MM.1S (cell line): ENCODE measurements around the gene CCDC171.

Experiments
- DNase-seq: peaks from one replicate; pipeline ENCODE4 v3.0.0-alpha.2; 2015
- H2AFZ ChIP-seq: fragments of 300-600 bp; sonication (generic); 2 replicates; pipeline ENCODE4 v1.6.0; 2016; ENCODE audit warnings: antibody characterized with exemption, low read length
- H3F3A ChIP-seq: fragments of 300-600 bp; sonication (generic); 2 replicates; pipeline ENCODE4 v1.6.1; 2016; ENCODE audit warnings: mild to moderate bottlenecking, antibody characterized with exemption, low read length, moderate library complexity, mixed read lengths; ENCODE audit not compliant: insufficient read depth
- H3K27ac ChIP-seq: fragments of 300-600 bp; sonication (generic); 2 replicates; pipeline ENCODE4 v1.5.1; 2016; ENCODE audit warnings: mild to moderate bottlenecking, low read length
- H3K27me3 ChIP-seq: fragments of 300-600 bp; sonication (generic); replicated peaks from 2 replicates; pipeline ENCODE4 v1.6.0; 2016; ENCODE audit warnings: low read length; ENCODE audit not compliant: insufficient read depth
- H3K36me3 ChIP-seq: fragments of 300-600 bp; sonication (generic); replicated peaks from 2 replicates; pipeline ENCODE4 v1.6.1; 2016; ENCODE audit warnings: mild to moderate bottlenecking, low read length, mixed read lengths; ENCODE audit not compliant: insufficient read depth
- H3K4me1 ChIP-seq: fragments of 300-600 bp; sonication (generic); 2 replicates; pipeline ENCODE4 v1.6.1; 2016; ENCODE audit warnings: low read length, mixed read lengths
- H3K4me2 ChIP-seq: fragments of 300-600 bp; sonication (generic); 2 replicates; pipeline ENCODE4 v1.6.0; 2016; ENCODE audit warnings: low read depth, low read length
- H3K4me3 ChIP-seq: fragments of 300-600 bp; sonication (generic); 2 replicates; pipeline ENCODE4 v1.5.1; 2016; ENCODE audit warnings: low read length, mixed read lengths
- H3K79me2 ChIP-seq: fragments of 300-600 bp; sonication (generic); 2 replicates; pipeline ENCODE4 v1.6.1; 2016; ENCODE audit warnings: mixed run types, low read length, mixed read lengths
- H3K9ac ChIP-seq: fragments of 300-600 bp; sonication (generic); 2 replicates; pipeline ENCODE4 v1.6.1; 2016; ENCODE audit warnings: low read length, mixed read lengths
- H3K9me2 ChIP-seq: fragments of 300-600 bp; sonication (generic); replicated peaks from 2 replicates; pipeline ENCODE4 v1.6.1; 2016; ENCODE audit warnings: mild to moderate bottlenecking, low read length, mixed read lengths; ENCODE audit not compliant: insufficient read depth
- H3K9me3 ChIP-seq: fragments of 300-600 bp; sonication (generic); replicated peaks from 2 replicates; pipeline ENCODE4 v1.6.1; 2016; ENCODE audit warnings: mild to moderate bottlenecking, low read length, mixed read lengths; ENCODE audit not compliant: insufficient read depth
- H4K20me1 ChIP-seq: fragments of 300-600 bp; sonication (generic); 2 replicates; pipeline ENCODE4 v1.6.1; 2016; ENCODE audit warnings: mild to moderate bottlenecking, low read length, moderate library complexity, mixed read lengths; ENCODE audit not compliant: insufficient read depth
- EZH2 ChIP-seq: fragments of 300-600 bp; sonication (generic); optimal IDR thresholded peaks from 2 replicates; pipeline ENCODE3; 2017; ENCODE audit warnings: low read depth, mild to moderate bottlenecking, antibody characterized with exemption, low read length, mixed read lengths
- EZH2phosphoT487 ChIP-seq: fragments of 300-600 bp; sonication (generic); IDR thresholded peaks from 2 replicates; pipeline ENCODE4 v1.6.1; 2018; ENCODE audit warnings: antibody characterized with exemption, low read length
- TF ChIP-seq, protein P1 (sequence below): fragments of 300-600 bp; sonication (generic); IDR thresholded peaks from 2 replicates; pipeline ENCODE4 v1.5.1; 2016; ENCODE audit warnings: antibody characterized with exemption, low read length, mixed read lengths

CCDC171 gene

GRCh38 chr9:15735083-15735857 is 182.4 kb downstream of the CCDC171 start:
- no peaks in the 10 kb centered on the region for H3K9me2 ChIP-seq
- no peaks in the 10 kb centered on the region for H3K4me1 ChIP-seq
- H3K4me2 ChIP-seq: no peak overlapping the region
- no peak overlapping the region for H3K4me3 ChIP-seq
- H3K27me3 ChIP-seq: no peaks in the 10 kb centered on the region
- TF ChIP-seq, protein P1, sequence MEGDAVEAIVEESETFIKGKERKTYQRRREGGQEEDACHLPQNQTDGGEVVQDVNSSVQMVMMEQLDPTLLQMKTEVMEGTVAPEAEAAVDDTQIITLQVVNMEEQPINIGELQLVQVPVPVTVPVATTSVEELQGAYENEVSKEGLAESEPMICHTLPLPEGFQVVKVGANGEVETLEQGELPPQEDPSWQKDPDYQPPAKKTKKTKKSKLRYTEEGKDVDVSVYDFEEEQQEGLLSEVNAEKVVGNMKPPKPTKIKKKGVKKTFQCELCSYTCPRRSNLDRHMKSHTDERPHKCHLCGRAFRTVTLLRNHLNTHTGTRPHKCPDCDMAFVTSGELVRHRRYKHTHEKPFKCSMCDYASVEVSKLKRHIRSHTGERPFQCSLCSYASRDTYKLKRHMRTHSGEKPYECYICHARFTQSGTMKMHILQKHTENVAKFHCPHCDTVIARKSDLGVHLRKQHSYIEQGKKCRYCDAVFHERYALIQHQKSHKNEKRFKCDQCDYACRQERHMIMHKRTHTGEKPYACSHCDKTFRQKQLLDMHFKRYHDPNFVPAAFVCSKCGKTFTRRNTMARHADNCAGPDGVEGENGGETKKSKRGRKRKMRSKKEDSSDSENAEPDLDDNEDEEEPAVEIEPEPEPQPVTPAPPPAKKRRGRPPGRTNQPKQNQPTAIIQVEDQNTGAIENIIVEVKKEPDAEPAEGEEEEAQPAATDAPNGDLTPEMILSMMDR: no peak
- TF ChIP-seq EZH2phosphoT487 (no peak), EZH2 (no peak)
- DNase-seq: no peak
- H2AFZ ChIP-seq: no peak overlapping the region
- no peaks in the 10 kb centered on the region for H4K20me1 ChIP-seq
- H3F3A ChIP-seq: no peaks in the 10 kb centered on the region
- no peak overlapping the region for H3K9ac ChIP-seq
- H3K9me3 ChIP-seq: no peaks in the 10 kb centered on the region
- H3K27ac ChIP-seq: no peak overlapping the region
- H3K79me2 ChIP-seq: no peaks in the 10 kb centered on the region
- no peaks in the 10 kb centered on the region for H3K36me3 ChIP-seq

DNA sequence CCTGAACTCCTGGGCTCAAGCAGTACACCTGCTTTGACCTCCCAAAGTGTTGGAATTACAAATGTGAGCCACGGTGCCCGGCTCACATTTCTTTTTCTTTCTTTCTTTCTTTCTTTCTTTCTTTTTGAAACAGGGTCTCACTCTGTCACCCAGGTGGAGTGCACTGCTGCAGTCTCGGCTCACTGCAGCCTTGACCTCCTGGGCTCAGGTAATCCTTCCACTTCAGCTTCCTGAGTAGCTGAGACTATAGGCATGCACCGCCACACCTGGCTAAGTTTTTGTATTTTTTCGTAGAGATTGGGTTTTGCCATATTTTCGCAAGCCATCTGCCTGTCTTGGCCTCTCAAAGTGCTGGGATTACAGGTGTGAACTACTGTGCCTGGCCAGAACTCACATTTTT is 183.7 kb downstream of the CCDC171 start:
- DNase-seq: no peak
- H3K27ac ChIP-seq: no peak overlapping the region
- no peak overlapping the region for H2AFZ ChIP-seq
- no peak overlapping the region for H3K4me3 ChIP-seq
- no peaks in the 10 kb centered on the region for H3K9me2 ChIP-seq
- H3K36me3 ChIP-seq: no peaks in the 10 kb centered on the region
- no peak overlapping the region for H3K4me2 ChIP-seq
- H3K9me3 ChIP-seq: no peaks in the 10 kb centered on the region
- H3K27me3 ChIP-seq: no peaks in the 10 kb centered on the region
- no peaks in the 10 kb centered on the region for H4K20me1 ChIP-seq
- TF ChIP-seq, protein P1: no peak
- TF ChIP-seq EZH2 (no peak), EZH2phosphoT487 (no peak)
- H3K4me1 ChIP-seq: no peaks in the 10 kb centered on the region
- H3K9ac ChIP-seq: no peak overlapping the region
- H3F3A ChIP-seq: no peaks in the 10 kb centered on the region
- no peaks in the 10 kb centered on the region for H3K79me2 ChIP-seq

DNA sequence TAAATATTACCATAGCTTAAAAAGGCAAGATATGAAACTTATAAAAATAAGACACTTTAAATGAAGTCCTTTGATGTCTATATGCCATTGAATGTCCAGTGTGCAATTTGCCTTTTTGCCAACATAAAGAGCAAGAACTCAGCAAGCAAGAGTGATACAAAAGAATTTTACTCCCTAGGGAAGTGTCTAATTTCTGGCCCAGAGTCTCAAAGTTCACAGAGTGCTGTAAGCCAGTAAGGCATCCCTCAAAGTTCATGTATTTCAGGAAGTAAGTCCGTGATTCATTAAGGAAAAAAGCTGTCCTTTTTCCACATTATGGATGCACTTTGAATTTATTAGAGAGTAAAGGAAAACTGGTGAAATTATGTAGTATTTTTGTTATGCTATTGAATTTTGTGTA is 185.2 kb downstream of the CCDC171 start:
- Histone ChIP-seq H3K4me3 (no peak overlapping the region), H4K20me1 (no peaks in the 10 kb centered on the region), H3K9ac (no peak overlapping the region), H3K27ac (no peak overlapping the region), H3K4me1 (no peaks in the 10 kb centered on the region), H3K79me2 (no peaks in the 10 kb centered on the region), H3K9me3 (no peaks in the 10 kb centered on the region), H3K4me2 (no peak overlapping the region), H3F3A (no peaks in the 10 kb centered on the region), H3K36me3 (no peaks in the 10 kb centered on the region), H3K27me3 (no peaks in the 10 kb centered on the region), H3K9me2 (no peaks in the 10 kb centered on the region), H2AFZ (no peak overlapping the region)
- TF ChIP-seq EZH2 (no peak), EZH2phosphoT487 (no peak)
- TF ChIP-seq, protein P1: no peak
- no peak for DNase-seq
